HepG2 (cell line): ENCODE measurements around the gene BUB1. TPM values are rescaled to one million over a fixed set of nuclear protein-coding genes. Genes with fewer than 3 reads are reported as not detected.

ENCODE experiments used
- ATAC-seq: fragments of 200-7000 bp; cut with Tn5 transposase; 3 replicates; pipeline ENCODE4 v1.9.1; 2020; ENCODE audit warnings: mild to moderate bottlenecking, moderate library complexity
- BruUV-seq: library from RNA; stranded (reverse); fragments of 400-500 nt; replicated peaks from 2 replicates; lab custom pipeline; 2021; lab: Mats Ljungman, UMichigan
- CTCF ChIA-PET: fragments of 300-600 bp; formaldehyde crosslinking; extraction: SDS; loops from one replicate; lab custom pipeline; 2021; ENCODE audit warnings: low total read pairs, inconsistent platforms, low intra/inter-chr PET ratio; lab: Yijun Ruan, JAX
- POLR2A ChIA-PET: fragments of 350-600 bp; sonication (Branson Sonifier 250); formaldehyde crosslinking; loops from one replicate; lab custom pipeline; 2020; ENCODE audit warnings: antibody characterized with exemption, inconsistent platforms; lab: Yijun Ruan, JAX
- DNase-seq: peaks from one replicate; pipeline ENCODE4 v3.0.0-alpha.2; 2015; ENCODE audit warnings: low spot score
- FAIRE-seq: peaks from 3 replicates; lab custom pipeline; 2011; peaks lifted over from hg19 to GRCh38; lab: Jason Lieb, UNC
- H2AFZ ChIP-seq: one replicate; pipeline ENCODE4 v1.6.1; 2011; ENCODE audit warnings: low read length, inconsistent platforms
- H3K27ac ChIP-seq: fragments of 300-600 bp; 3 replicates; pipeline ENCODE4 v1.8.0; 2011; ENCODE audit warnings: mixed run types, mild to moderate bottlenecking, mixed read lengths, low read length, inconsistent platforms; ENCODE audit not compliant: insufficient read depth; ENCODE audit errors: extremely low read length
- H3K27me3 ChIP-seq, 2 experiments: fragments of 200-600 bp in 1 of 2; 2 replicates in 1 of 2; 3 replicates in 1 of 2; pipeline versions ENCODE4 v1.6.0 to v1.8.0; 2011; ENCODE audit warnings: low read length in 2 of 2, mild to moderate bottlenecking in 2 of 2, moderate library complexity in 2 of 2, inconsistent platforms in 1 of 2; ENCODE audit not compliant: insufficient read depth in 2 of 2, control insufficient read depth in 1 of 2
- H3K36me3 ChIP-seq, 2 experiments: fragments of 200-600 bp in 1 of 2; replicated peaks in 1 of 2; 2 replicates in 1 of 2; 3 replicates in 1 of 2; pipeline versions ENCODE4 v1.5.1 to v1.8.0; 2011; ENCODE audit warnings: low read length in 2 of 2, inconsistent platforms in 1 of 2; ENCODE audit not compliant: insufficient read depth in 2 of 2, control insufficient read depth in 1 of 2
- H3K4me1 ChIP-seq: 2 replicates; pipeline ENCODE4 v1.5.1; 2012; ENCODE audit warnings: low read length, inconsistent platforms; ENCODE audit not compliant: insufficient read depth
- H3K4me2 ChIP-seq: 2 replicates; pipeline ENCODE4 v1.6.0; 2011; ENCODE audit warnings: low read depth, low read length, inconsistent platforms
- H3K4me3 ChIP-seq, 3 experiments: fragments of 200-600 bp in 1 of 3; sonication (generic), shearing (Covaris generic) in 1 of 3; replicated peaks in 1 of 3; 2 replicates each; pipeline ENCODE4 v1.5.1; 2011 to 2016; ENCODE audit warnings: low read length in 3 of 3, inconsistent platforms in 2 of 3, low read depth in 2 of 3, mild to moderate bottlenecking in 2 of 3, control low read depth in 1 of 3, mixed read lengths in 1 of 3; ENCODE audit not compliant: insufficient read depth in 1 of 3
- H3K79me2 ChIP-seq: one replicate; pipeline ENCODE4 v1.6.1; 2011; ENCODE audit warnings: low read length, inconsistent platforms; ENCODE audit not compliant: insufficient read depth
- H3K9ac ChIP-seq: 2 replicates; pipeline ENCODE4 v1.6.0; 2011; ENCODE audit warnings: mild to moderate bottlenecking, low read depth, low read length, inconsistent platforms; ENCODE audit not compliant: insufficient read depth
- H3K9me3 ChIP-seq: 2 replicates; pipeline ENCODE4 v1.5.1; 2012; ENCODE audit warnings: mild to moderate bottlenecking, low read length
- H4K20me1 ChIP-seq: 2 replicates; pipeline ENCODE4 v1.6.0; 2011; ENCODE audit warnings: inconsistent platforms, mild to moderate bottlenecking, low read length, moderate library complexity; ENCODE audit not compliant: insufficient read depth
- BORCS8-MEF2B ChIP-seq: sonication (generic); formaldehyde crosslinking; IDR thresholded peaks from 2 replicates; pipeline ENCODE4 v1.8.0; 2022; ENCODE audit warnings: mild to moderate bottlenecking, missing genetic modification reagents
- ELF4 ChIP-seq: sonication (generic); formaldehyde crosslinking; IDR thresholded peaks from 2 replicates; pipeline ENCODE4 v1.5.0; 2020; ENCODE audit warnings: missing genetic modification reagents, mild to moderate bottlenecking, moderate library complexity, borderline replicate concordance
- HNF4A ChIP-seq: sonication (generic); formaldehyde crosslinking; IDR thresholded peaks from 2 replicates; pipeline ENCODE4 v1.4.0; 2020; ENCODE audit warnings: missing genetic modification reagents
- REPIN1 ChIP-seq: sonication (generic); formaldehyde crosslinking; IDR thresholded peaks from 2 replicates; pipeline ENCODE4 v1.8.0; 2022; ENCODE audit warnings: missing genetic modification reagents, low read depth, mild to moderate bottlenecking, borderline replicate concordance
- SRY ChIP-seq: sonication (generic); formaldehyde crosslinking; IDR thresholded peaks from 2 replicates; pipeline ENCODE4 v1.8.0; 2022; ENCODE audit warnings: mild to moderate bottlenecking, missing genetic modification reagents
- ZNF7 ChIP-seq: IDR thresholded peaks from 2 replicates; pipeline ENCODE4 v1.6.1; 2016; ENCODE audit warnings: missing biosample characterization, missing genetic modification reagents
- ZNF780A ChIP-seq: sonication (generic); formaldehyde crosslinking; IDR thresholded peaks from 2 replicates; pipeline ENCODE4 v1.8.0; 2022; ENCODE audit warnings: mild to moderate bottlenecking, missing genetic modification reagents, moderate library complexity
- ZNF781 ChIP-seq: sonication (generic); formaldehyde crosslinking; IDR thresholded peaks from 2 replicates; pipeline ENCODE4 v1.5.1; 2020; ENCODE audit warnings: borderline replicate concordance, mild to moderate bottlenecking, missing genetic modification reagents; ENCODE audit errors: not compliant biosample characterization
- WGBS: methylation state at CpG from one replicate; pipeline ENCODE4 v1.1.6; 2017; ENCODE audit warnings: low lambda C conversion rate; 5-methylcytosine and 5-hydroxymethylcytosine counted together
- in situ Hi-C: cut with HindIII; loops from 2 replicates; pipeline ENCODE4 v1.10.0; 2017; ENCODE audit warnings: low pct_unique_long_range_greater_than_20kb; ENCODE audit not compliant: extremely low pct_ligation_motif_present
- intact Hi-C: fragments of 100-400 bp; cut with micrococcal nuclease; formaldehyde crosslinking; loops from one replicate; pipeline ENCODE4 v1.10.0; 2022; ENCODE audit not compliant: unreplicated experiment
- polyA plus RNA-seq, 8 experiments: library from polyadenylated mRNA; depleted of rRNA in 3 of 8; stranded (reverse) in 7 of 8; unstranded in 1 of 8; fragments of >200 nt; fragmentation: Illumina TruSeq in 4 of 8; extraction: Trizol in 4 of 8; gene quantifications; 2 replicates each; pipeline versions ENCODE4 v1.2.1 to v1.2.3, GENCODE V29; 2011 to 2016; ENCODE audit warnings: low read depth in 4 of 8, missing spikeins in 1 of 8, mixed read lengths in 1 of 8; ENCODE audit not compliant: insufficient read depth in 1 of 8
- total RNA-seq, 5 experiments: library from RNA; depleted of rRNA; stranded (reverse); fragments of >200 nt; fragmentation: Illumina TruSeq; extraction: Trizol; gene quantifications; 2 replicates each; pipeline ENCODE4 v1.2.3, GENCODE V29; 2016; ENCODE audit warnings: low read depth in 1 of 5
- TF ChIP-seq, protein P1 (sequence below): sonication (generic); formaldehyde crosslinking; conservative IDR thresholded peaks from 2 replicates; pipeline ENCODE4 v1.5.0; 2020; ENCODE audit warnings: missing genetic modification reagents
- TF ChIP-seq, protein P2 (sequence below): sonication (generic); formaldehyde crosslinking; IDR thresholded peaks from 2 replicates; pipeline ENCODE4 v1.4.0; 2020; ENCODE audit warnings: low read depth, mild to moderate bottlenecking, missing genetic modification reagents
- TF ChIP-seq, protein P3 (sequence below): sonication (generic); formaldehyde crosslinking; IDR thresholded peaks from 2 replicates; pipeline ENCODE4 v1.5.1; 2020; ENCODE audit warnings: mild to moderate bottlenecking, missing genetic modification reagents
- TF ChIP-seq, protein P4 (sequence below): sonication (generic); formaldehyde crosslinking; IDR thresholded peaks from 2 replicates; pipeline ENCODE4 v1.4.0; 2020; ENCODE audit warnings: mild to moderate bottlenecking, missing genetic modification reagents

BUB1 gene
- total and polyA plus RNA-seq, 2 of the 13 experiments (the other 11 are each of a cell fraction or from before 2014, with no cell fraction given), result 27.8 to 52.6 TPM

DNA sequence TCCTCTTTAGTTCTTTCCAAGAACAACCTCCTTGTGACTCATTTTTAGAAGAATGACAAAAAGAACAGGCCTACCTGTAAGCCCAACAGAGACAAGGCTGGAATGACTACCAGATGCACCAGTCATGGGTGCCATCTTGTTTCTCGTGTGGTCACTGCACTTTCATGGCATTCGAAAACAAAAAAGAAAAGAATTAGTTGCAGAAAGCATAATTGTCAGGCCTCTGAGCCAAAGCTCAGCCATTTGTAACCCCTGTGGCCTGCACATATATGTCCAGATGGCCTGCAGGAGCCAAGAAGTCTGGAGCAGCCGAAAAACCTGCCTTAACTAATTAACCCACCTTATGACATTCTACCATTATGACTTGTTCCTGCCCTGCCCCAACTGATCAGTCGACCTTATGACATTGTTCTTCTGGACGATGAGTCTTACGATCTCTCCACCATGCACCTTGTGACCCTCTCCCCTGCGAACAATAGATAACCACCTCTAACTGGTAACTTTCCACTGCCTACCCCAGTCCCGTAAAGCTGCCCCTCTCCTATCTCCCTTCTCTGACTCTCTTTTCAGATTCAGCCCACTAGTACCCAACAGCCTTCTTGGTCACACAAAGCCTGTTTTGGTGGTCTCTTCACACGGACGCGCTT, 13.9 kb upstream of the BUB1 start:
- ATAC-seq, result no peak
- intact Hi-C loops (no loop called here), in situ Hi-C loops (no loop called here)
- Histone ChIP-seq H3K4me2 (no peak overlapping the region), H3K79me2 (no peaks in the 10 kb centered on the region), H3K4me3 (no peak overlapping the region), H2AFZ (no peak overlapping the region), H3K4me1 (peaks cover 10% of the 10 kb centered on the region), H3K9ac (no peak overlapping the region), H3K27ac (no peak overlapping the region), H4K20me1 (no peaks in the 10 kb centered on the region), H3K9me3 (peaks cover 9% of the 10 kb centered on the region; the same call in 1 of the 2 replicates), H3K27me3 (peaks cover 2 to 23% of the 10 kb centered on the region in 2 experiments; a peak in 4 of 5 replicates), H3K36me3 (no peaks in the 10 kb centered on the region)
- ChIA-PET POLR2A (no interaction called here), CTCF (no interaction called here)
- no TSS peak for BruUV-seq
- 70% methylated on average over 11 of the region's 11 CpGs for WGBS
- no peak for FAIRE-seq
- no peak for DNase-seq
- TF ChIP-seq ZNF781 (no peak), REPIN1 (CRISPR knock-in tag) (no peak), ELF4 (CRISPR knock-in tag) (no peak), ZNF780A (CRISPR knock-in tag) (no peak), SRY (no peak), ZNF7 (CRISPR knock-in tag) (no peak), BORCS8-MEF2B (no peak), HNF4A (CRISPR knock-in tag) (no peak)
- TF ChIP-seq, protein P1, sequence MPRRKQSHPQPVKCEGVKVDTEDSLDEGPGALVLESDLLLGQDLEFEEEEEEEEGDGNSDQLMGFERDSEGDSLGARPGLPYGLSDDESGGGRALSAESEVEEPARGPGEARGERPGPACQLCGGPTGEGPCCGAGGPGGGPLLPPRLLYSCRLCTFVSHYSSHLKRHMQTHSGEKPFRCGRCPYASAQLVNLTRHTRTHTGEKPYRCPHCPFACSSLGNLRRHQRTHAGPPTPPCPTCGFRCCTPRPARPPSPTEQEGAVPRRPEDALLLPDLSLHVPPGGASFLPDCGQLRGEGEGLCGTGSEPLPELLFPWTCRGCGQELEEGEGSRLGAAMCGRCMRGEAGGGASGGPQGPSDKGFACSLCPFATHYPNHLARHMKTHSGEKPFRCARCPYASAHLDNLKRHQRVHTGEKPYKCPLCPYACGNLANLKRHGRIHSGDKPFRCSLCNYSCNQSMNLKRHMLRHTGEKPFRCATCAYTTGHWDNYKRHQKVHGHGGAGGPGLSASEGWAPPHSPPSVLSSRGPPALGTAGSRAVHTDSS (CRISPR knock-in tag), result no peak
- TF ChIP-seq, protein P2, sequence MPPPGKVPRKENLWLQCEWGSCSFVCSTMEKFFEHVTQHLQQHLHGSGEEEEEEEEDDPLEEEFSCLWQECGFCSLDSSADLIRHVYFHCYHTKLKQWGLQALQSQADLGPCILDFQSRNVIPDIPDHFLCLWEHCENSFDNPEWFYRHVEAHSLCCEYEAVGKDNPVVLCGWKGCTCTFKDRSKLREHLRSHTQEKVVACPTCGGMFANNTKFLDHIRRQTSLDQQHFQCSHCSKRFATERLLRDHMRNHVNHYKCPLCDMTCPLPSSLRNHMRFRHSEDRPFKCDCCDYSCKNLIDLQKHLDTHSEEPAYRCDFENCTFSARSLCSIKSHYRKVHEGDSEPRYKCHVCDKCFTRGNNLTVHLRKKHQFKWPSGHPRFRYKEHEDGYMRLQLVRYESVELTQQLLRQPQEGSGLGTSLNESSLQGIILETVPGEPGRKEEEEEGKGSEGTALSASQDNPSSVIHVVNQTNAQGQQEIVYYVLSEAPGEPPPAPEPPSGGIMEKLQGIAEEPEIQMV (CRISPR knock-in tag), result no peak
- TF ChIP-seq, protein P3, sequence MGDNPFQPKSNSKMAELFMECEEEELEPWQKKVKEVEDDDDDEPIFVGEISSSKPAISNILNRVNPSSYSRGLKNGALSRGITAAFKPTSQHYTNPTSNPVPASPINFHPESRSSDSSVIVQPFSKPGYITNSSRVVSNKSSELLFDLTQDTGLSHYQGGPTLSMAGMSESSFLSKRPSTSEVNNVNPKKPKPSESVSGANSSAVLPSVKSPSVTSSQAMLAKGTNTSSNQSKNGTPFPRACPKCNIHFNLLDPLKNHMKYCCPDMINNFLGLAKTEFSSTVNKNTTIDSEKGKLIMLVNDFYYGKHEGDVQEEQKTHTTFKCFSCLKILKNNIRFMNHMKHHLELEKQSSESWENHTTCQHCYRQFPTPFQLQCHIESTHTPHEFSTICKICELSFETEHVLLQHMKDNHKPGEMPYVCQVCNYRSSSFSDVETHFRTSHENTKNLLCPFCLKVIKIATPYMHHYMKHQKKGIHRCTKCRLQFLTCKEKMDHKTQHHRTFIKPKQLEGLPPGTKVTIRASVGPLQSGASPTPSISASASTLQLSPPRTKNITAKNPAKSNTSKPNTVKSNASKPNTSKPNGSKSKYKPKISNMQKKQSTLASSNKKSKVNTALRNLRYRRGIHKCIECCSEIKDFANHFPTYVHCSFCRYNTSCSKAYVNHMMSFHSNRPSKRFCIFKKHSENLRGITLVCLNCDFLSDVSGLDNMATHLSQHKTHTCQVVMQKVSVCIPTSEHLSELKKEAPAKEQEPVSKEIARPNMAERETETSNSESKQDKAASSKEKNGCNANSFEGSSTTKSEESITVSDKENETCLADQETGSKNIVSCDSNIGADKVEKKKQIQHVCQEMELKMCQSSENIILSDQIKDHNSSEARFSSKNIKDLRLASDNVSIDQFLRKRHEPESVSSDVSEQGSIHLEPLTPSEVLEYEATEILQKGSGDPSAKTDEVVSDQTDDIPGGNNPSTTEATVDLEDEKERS, result no peak
- TF ChIP-seq, protein P4, sequence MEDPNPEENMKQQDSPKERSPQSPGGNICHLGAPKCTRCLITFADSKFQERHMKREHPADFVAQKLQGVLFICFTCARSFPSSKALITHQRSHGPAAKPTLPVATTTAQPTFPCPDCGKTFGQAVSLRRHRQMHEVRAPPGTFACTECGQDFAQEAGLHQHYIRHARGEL (CRISPR knock-in tag), result no peak
